Sciatic nerve (tissue), 2 donors: Measurements from ENCODE around the gene IRAK1. TPM values are rescaled to one million over a fixed set of nuclear protein-coding genes. Genes with fewer than 3 reads are reported as not detected.

ENCODE experiments used
- ATAC-seq: fragments of 200-7000 bp; cut with Tn5 transposase; one replicate; pipeline ENCODE4 v1.9.1; 2020; ENCODE audit warnings: mild to moderate bottlenecking, moderate library complexity
- DNase-seq: peaks from one replicate; pipeline ENCODE4 v3.0.0-alpha.2; 2020; ENCODE audit warnings: low spot score
- intact Hi-C: fragments of 100-400 bp; cut with DNase I; formaldehyde crosslinking; loops from one replicate; pipeline ENCODE4 v1.14.2; 2022
- total RNA-seq: library from RNA; stranded (reverse); fragmentation: NEBNext Ultra II Directional; extraction: Animal tissue kit (Norgen Biotek cat#: 25700); gene quantifications from one replicate; pipeline ENCODE4 v1.2.1, GENCODE V29; 2021
- donor health status: DM: no; HTN: no; CAD: no.
- donor health status: DM: no; HTN: no; CAD: no.

The IRAK1 gene
- total RNA-seq, 1 donor from 2014 or later = 53.9 TPM

GRCh38 chrX:154023276-154024000, 3.7 kb upstream of the IRAK1 start:
- ATAC-seq = no peak
- DNase-seq = no peak
- intact Hi-C loops = no loop called here

- ATAC-seq = no peak
- intact Hi-C loops = no loop called here
- no peak for DNase-seq
Observed at GRCh38 chrX:154022108-154022507, 2.4 kb upstream of the IRAK1 start.

GRCh38 chrX:154021131-154021611, 1.5 kb upstream of the IRAK1 start:
- intact Hi-C loops = no loop called here
- ATAC-seq (no peak), DNase-seq (no peak)

- no peak for DNase-seq
- intact Hi-C loops = no loop called here
- ATAC-seq = no peak
Observed at GRCh38 chrX:154020536-154021115, 924 bp upstream of the IRAK1 start.

GRCh38 chrX:154019061-154019621, 561 bp downstream of the IRAK1 start:
- no peak for DNase-seq
- no peak for ATAC-seq

GRCh38 chrX:154018518-154019060, 1.1 kb downstream of the IRAK1 start:
- no peak for DNase-seq
- no peak for ATAC-seq
- intact Hi-C loops = no loop called here

More at GRCh38 chrX:154019061-154019621, 561 bp downstream of the IRAK1 start:
- intact Hi-C loops = no loop called here

- no peak for ATAC-seq
- DNase-seq = no peak
- intact Hi-C loops = no loop called here
Observed at GRCh38 chrX:154017766-154018517, 1.8 kb downstream of the IRAK1 start.

- DNase-seq = no peak
- ATAC-seq = no peak
- intact Hi-C loops = no loop called here
Observed at GRCh38 chrX:154016366-154017076, 3.2 kb downstream of the IRAK1 start.

- intact Hi-C loops = no loop called here
- no peak for ATAC-seq
- no peak for DNase-seq
Observed at GRCh38 chrX:154015581-154016264, 4.0 kb downstream of the IRAK1 start.

- ATAC-seq (no peak), DNase-seq (no peak)
- intact Hi-C loops = no loop called here
Observed at GRCh38 chrX:154014429-154015380, 5.0 kb downstream of the IRAK1 start.

- no peak for DNase-seq
- intact Hi-C loops = no loop called here
- ATAC-seq = peak; percentile 80
Observed at GRCh38 chrX:154013614-154014360, 5.9 kb downstream of the IRAK1 start.

GRCh38 chrX:154013001-154013421, 6.7 kb downstream of the IRAK1 start:
- DNase-seq (no peak), ATAC-seq (peak; percentile 27)
- intact Hi-C loops = no loop called here

- DNase-seq (no peak), ATAC-seq (peak; percentile 85)
- intact Hi-C loops = no loop called here
Observed at GRCh38 chrX:154012336-154012991, 7.2 kb downstream of the IRAK1 start.

- intact Hi-C loops = no loop called here
- DNase-seq (no peak), ATAC-seq (no peak)
Observed at GRCh38 chrX:154011376-154012335, 8.0 kb downstream of the IRAK1 start.
